ENCODE data around the gene APIP. TPM values are rescaled to one million over a fixed set of nuclear protein-coding genes. Genes with fewer than 3 reads are reported as not detected.

The APIP gene
- polyA plus RNA-seq, 1 donor (not counting 4 experiments of a cell fraction or from before 2014, with no cell fraction given), result 10.9 TPM

DNA sequence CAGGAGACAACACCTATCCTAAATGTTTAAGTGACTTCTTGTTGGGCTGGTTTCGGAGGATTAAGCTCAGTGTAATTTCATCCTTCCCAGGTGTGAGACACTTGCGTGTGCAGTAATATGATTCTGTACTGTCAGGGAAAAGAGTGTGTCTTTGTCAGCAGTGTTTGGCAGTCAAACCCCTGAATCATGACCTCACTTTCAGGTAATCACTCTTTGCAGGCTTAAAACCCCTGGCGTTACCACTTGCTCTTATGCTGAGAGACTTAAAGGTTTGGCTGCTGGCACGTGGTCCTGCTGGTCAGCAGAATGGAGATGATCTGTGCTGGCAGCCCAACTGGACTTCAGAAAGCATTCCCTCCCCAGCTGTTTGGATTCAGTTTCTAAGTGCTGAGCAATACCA lies 56.1 kb downstream of the APIP start:
- DNase-seq (ENCODE audit: low read depth, low spot score) (no peak), FAIRE-seq (no peak)
- dilution Hi-C loops (cut with MboI; ENCODE audit: extremely low pct_ligation_motif_present, low sequenced_read_pairs), result no loop called here
- H3K79me2 ChIP-seq (ENCODE audit: control insufficient read depth, insufficient read depth, low read length), result no peaks in the 10 kb centered on the region
- H3K9me1 ChIP-seq (ENCODE audit: control insufficient read depth, extremely low read depth, insufficient read depth, low read length), result no peaks in the 10 kb centered on the region
- no peak overlapping the region for H2AFZ ChIP-seq (ENCODE audit: control insufficient read depth, low read length)
- no peaks in the 10 kb centered on the region for H4K20me1 ChIP-seq (ENCODE audit: control insufficient read depth, extremely low read depth, insufficient read depth, low read length)
- H3K9me3 ChIP-seq (ENCODE audit: control insufficient read depth, low read depth, low read length), result no peaks in the 10 kb centered on the region
- H3K4me2 ChIP-seq (ENCODE audit: control insufficient read depth, extremely low read depth, insufficient read depth, low read depth, low read length), result no peak overlapping the region
- no peaks in the 10 kb centered on the region for H3K36me3 ChIP-seq (ENCODE audit: control insufficient read depth in 2 of 2, extremely low read depth in 1 of 2, insufficient read depth in 2 of 2, low read length in 2 of 2)
- TF ChIP-seq EZH2 (IDR thresholded peaks at IDR 0.05; ENCODE audit: low read length), result no peak
- TF ChIP-seq, protein P1, sequence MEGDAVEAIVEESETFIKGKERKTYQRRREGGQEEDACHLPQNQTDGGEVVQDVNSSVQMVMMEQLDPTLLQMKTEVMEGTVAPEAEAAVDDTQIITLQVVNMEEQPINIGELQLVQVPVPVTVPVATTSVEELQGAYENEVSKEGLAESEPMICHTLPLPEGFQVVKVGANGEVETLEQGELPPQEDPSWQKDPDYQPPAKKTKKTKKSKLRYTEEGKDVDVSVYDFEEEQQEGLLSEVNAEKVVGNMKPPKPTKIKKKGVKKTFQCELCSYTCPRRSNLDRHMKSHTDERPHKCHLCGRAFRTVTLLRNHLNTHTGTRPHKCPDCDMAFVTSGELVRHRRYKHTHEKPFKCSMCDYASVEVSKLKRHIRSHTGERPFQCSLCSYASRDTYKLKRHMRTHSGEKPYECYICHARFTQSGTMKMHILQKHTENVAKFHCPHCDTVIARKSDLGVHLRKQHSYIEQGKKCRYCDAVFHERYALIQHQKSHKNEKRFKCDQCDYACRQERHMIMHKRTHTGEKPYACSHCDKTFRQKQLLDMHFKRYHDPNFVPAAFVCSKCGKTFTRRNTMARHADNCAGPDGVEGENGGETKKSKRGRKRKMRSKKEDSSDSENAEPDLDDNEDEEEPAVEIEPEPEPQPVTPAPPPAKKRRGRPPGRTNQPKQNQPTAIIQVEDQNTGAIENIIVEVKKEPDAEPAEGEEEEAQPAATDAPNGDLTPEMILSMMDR (optimal IDR thresholded peaks at IDR 0.05 in 1 of 3, IDR thresholded peaks at IDR 0.05 in 1 of 3, conservative IDR thresholded peaks at IDR 0.05 in 1 of 3; ENCODE audit: extremely low read depth in 1 of 3, insufficient read depth in 2 of 3, low read length in 3 of 3), result no peak
- no peak overlapping the region for H3K27ac ChIP-seq (ENCODE audit: control insufficient read depth, insufficient read depth, low read length)
- H3K4me3 ChIP-seq (ENCODE audit: control insufficient read depth in 2 of 3, extremely low read depth in 1 of 3, insufficient read depth in 2 of 3, low read depth in 1 of 3, low read length in 3 of 3), result no peak overlapping the region
- no peak overlapping the region for H3K9ac ChIP-seq (ENCODE audit: control insufficient read depth, extremely low read depth, insufficient read depth, low read length)
- H3K4me1 ChIP-seq (ENCODE audit: control insufficient read depth, extremely low read depth, insufficient read depth, low read length), result no peaks in the 10 kb centered on the region
- no peaks in the 10 kb centered on the region for H3K27me3 ChIP-seq (ENCODE audit: control insufficient read depth, extremely low read depth, insufficient read depth, low read length)

GRCh38 chr11:34859496-34859895 lies 56.7 kb downstream of the APIP start:
- Histone ChIP-seq H3K79me2 (ENCODE audit: control insufficient read depth, insufficient read depth, low read length) (no peaks in the 10 kb centered on the region), H3K9me1 (ENCODE audit: control insufficient read depth, extremely low read depth, insufficient read depth, low read length) (no peaks in the 10 kb centered on the region), H3K9me3 (ENCODE audit: control insufficient read depth, low read depth, low read length) (no peaks in the 10 kb centered on the region), H3K4me3 (ENCODE audit: control insufficient read depth in 2 of 3, extremely low read depth in 1 of 3, insufficient read depth in 2 of 3, low read depth in 1 of 3, low read length in 3 of 3) (no peak overlapping the region), H3K36me3 (ENCODE audit: control insufficient read depth in 2 of 2, extremely low read depth in 1 of 2, insufficient read depth in 2 of 2, low read length in 2 of 2) (no peaks in the 10 kb centered on the region), H4K20me1 (ENCODE audit: control insufficient read depth, extremely low read depth, insufficient read depth, low read length) (no peaks in the 10 kb centered on the region), H3K4me1 (ENCODE audit: control insufficient read depth, extremely low read depth, insufficient read depth, low read length) (no peaks in the 10 kb centered on the region), H3K9ac (ENCODE audit: control insufficient read depth, extremely low read depth, insufficient read depth, low read length) (no peak overlapping the region), H3K4me2 (ENCODE audit: control insufficient read depth, extremely low read depth, insufficient read depth, low read depth, low read length) (no peak overlapping the region), H2AFZ (ENCODE audit: control insufficient read depth, low read length) (no peak overlapping the region), H3K27me3 (ENCODE audit: control insufficient read depth, extremely low read depth, insufficient read depth, low read length) (no peaks in the 10 kb centered on the region), H3K27ac (ENCODE audit: control insufficient read depth, insufficient read depth, low read length) (no peak overlapping the region)
- dilution Hi-C loops (cut with MboI; ENCODE audit: extremely low pct_ligation_motif_present, low sequenced_read_pairs), result no loop called here
- TF ChIP-seq, protein P1 (optimal IDR thresholded peaks at IDR 0.05 in 1 of 3, IDR thresholded peaks at IDR 0.05 in 1 of 3, conservative IDR thresholded peaks at IDR 0.05 in 1 of 3; ENCODE audit: extremely low read depth in 1 of 3, insufficient read depth in 2 of 3, low read length in 3 of 3), result no peak
- TF ChIP-seq EZH2 (IDR thresholded peaks at IDR 0.05; ENCODE audit: low read length), result no peak
- FAIRE-seq, result no peak
- no peak for DNase-seq (ENCODE audit: low read depth, low spot score)
